GM23248 (cell line): Measurements from ENCODE around the gene WDR88. TPM values are rescaled to one million over a fixed set of nuclear protein-coding genes. Genes with fewer than 3 reads are reported as not detected.

Experiments
- DNase-seq: peaks from one replicate; pipeline ENCODE4 v3.0.0-alpha.2; 2015
- H2AFZ ChIP-seq: fragments of 200-600 bp; sonication (generic); 2 replicates; pipeline ENCODE4 v1.6.1; 2016; ENCODE audit warnings: antibody characterized with exemption
- H3F3A ChIP-seq: fragments of 200-600 bp; sonication (generic); 2 replicates; pipeline ENCODE4 v1.6.1; 2016; ENCODE audit warnings: mild to moderate bottlenecking, antibody characterized with exemption, mixed run types; ENCODE audit not compliant: insufficient read depth
- H3K27ac ChIP-seq: fragments of 200-600 bp; sonication (generic); 2 replicates; pipeline ENCODE4 v1.5.1; 2016; ENCODE audit warnings: mild to moderate bottlenecking
- H3K27me3 ChIP-seq: fragments of 200-600 bp; sonication (generic); replicated peaks from 2 replicates; pipeline ENCODE4 v1.6.1; 2016; ENCODE audit warnings: mild to moderate bottlenecking; ENCODE audit not compliant: insufficient read depth
- H3K36me3 ChIP-seq: fragments of 200-600 bp; sonication (generic); 2 replicates; pipeline ENCODE4 v1.6.1; 2016; ENCODE audit warnings: low read depth, mild to moderate bottlenecking
- H3K4me1 ChIP-seq: fragments of 200-600 bp; sonication (generic); 2 replicates; pipeline ENCODE4 v1.6.1; 2016; ENCODE audit warnings: mild to moderate bottlenecking; ENCODE audit not compliant: insufficient read depth
- H3K4me2 ChIP-seq: fragments of 200-600 bp; sonication (generic); one replicate; pipeline ENCODE4 v1.6.1; 2016; ENCODE audit warnings: mild to moderate bottlenecking; ENCODE audit not compliant: unreplicated experiment
- H3K4me3 ChIP-seq: fragments of 200-600 bp; sonication (generic); 2 replicates; pipeline ENCODE4 v1.5.1; 2016; ENCODE audit warnings: mild to moderate bottlenecking
- H3K79me2 ChIP-seq: fragments of 200-600 bp; sonication (generic); 2 replicates; pipeline ENCODE4 v1.6.1; 2016; ENCODE audit warnings: mild to moderate bottlenecking; ENCODE audit not compliant: insufficient read depth
- H3K9ac ChIP-seq: fragments of 200-600 bp; sonication (generic); 2 replicates; pipeline ENCODE4 v1.6.1; 2016; ENCODE audit warnings: mild to moderate bottlenecking
- H3K9me2 ChIP-seq: fragments of 200-600 bp; sonication (generic); 2 replicates; pipeline ENCODE4 v1.6.1; 2016; ENCODE audit warnings: mixed run types, mild to moderate bottlenecking, moderate library complexity; ENCODE audit not compliant: insufficient read depth
- H3K9me3 ChIP-seq: fragments of 200-600 bp; sonication (generic); one replicate; pipeline ENCODE4 v1.6.1; 2017; ENCODE audit warnings: low read depth
- H4K20me1 ChIP-seq: fragments of 200-600 bp; sonication (generic); 2 replicates; pipeline ENCODE4 v1.6.0; 2016; ENCODE audit not compliant: insufficient read depth
- EZH2 ChIP-seq: fragments of 200-600 bp; sonication (generic); IDR thresholded peaks from 2 replicates; pipeline ENCODE4 v1.6.1; 2018; ENCODE audit warnings: antibody characterized with exemption, mild to moderate bottlenecking; ENCODE audit not compliant: insufficient read depth, poor library complexity, severe bottlenecking
- EZH2phosphoT487 ChIP-seq: fragments of 200-600 bp; sonication (generic); IDR thresholded peaks from 2 replicates; pipeline ENCODE4 v1.6.1; 2018; ENCODE audit warnings: antibody characterized with exemption, moderate library complexity, mild to moderate bottlenecking, low read depth; ENCODE audit not compliant: insufficient read depth
- WGBS, 2 experiments: methylation state at CpG; one replicate each; pipeline ENCODE4 v1.1.6; 2015 to 2017; ENCODE audit warnings: low lambda C conversion rate in 2 of 2, low coverage in 1 of 2; ENCODE audit errors: missing lambda C conversion rate in 2 of 2; 5-methylcytosine and 5-hydroxymethylcytosine counted together
- in situ Hi-C: fragments of 300-500 bp; cut with MboI; formaldehyde crosslinking; loops from 2 replicates; pipeline ENCODE4 v1.15.0; 2020
- polyA plus RNA-seq: library from polyadenylated mRNA; unstranded; fragments of >200 nt; fragmentation: Nextera tagmentation; extraction: Ambion mirVana; gene quantifications from 2 replicates; pipeline ENCODE4 v1.2.1, GENCODE V29; 2016
- total RNA-seq: library from RNA; depleted of rRNA; stranded (reverse); fragments of >200 nt; shearing (Covaris generic); gene quantifications from 2 replicates; pipeline ENCODE4 v1.2.3, GENCODE V29; 2014

Gene WDR88
- total and polyA plus RNA-seq, 2 experiments from 2014 or later = 0.10 TPM; not detected in 1

- DNase-seq = no peak
- H3K79me2 ChIP-seq = no peaks in the 10 kb centered on the region
Observed at GRCh38 chr19:33206261-33207039, 74.5 kb downstream of the WDR88 start.

DNA sequence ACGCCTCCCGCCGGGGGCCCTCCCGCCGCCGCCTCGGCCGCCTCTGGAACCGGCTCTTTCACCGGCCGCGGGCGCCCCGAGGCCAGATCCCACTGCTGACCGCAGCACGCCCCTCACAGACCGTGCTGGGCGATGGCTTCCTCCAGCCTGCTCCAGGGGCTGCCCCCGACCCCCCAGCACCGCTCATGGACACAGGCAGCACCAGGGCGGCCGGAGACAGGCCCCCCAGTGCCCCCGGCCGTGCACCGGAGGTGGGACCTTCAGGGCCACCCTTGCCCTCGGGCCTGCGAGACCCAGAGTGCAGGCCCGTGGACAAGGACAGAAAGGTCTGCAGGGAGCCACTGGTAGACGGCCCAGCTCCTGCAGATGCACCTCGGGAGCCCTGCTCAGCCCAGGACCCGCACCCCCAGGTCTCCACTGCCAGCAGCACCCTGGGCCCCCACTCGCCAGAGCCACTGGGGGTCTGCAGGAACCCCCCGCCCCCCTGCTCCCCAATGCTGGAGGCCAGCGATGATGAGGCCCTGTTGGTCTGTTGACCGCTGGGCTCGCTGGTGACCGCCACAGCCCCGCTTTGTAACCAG, 75.2 kb downstream of the WDR88 start:
- 91 to 92% methylated on average over 23 to 30 of the region's 38 CpGs for WGBS, 2 experiments
- no peak overlapping the region for H3K27ac ChIP-seq

More at GRCh38 chr19:33206261-33207039, 74.5 kb downstream of the WDR88 start:
- H3K9ac ChIP-seq = no peak overlapping the region
- H3K4me1 ChIP-seq = no peaks in the 10 kb centered on the region
- TF ChIP-seq EZH2 = no peak
- TF ChIP-seq EZH2phosphoT487 = no peak
- H3K27me3 ChIP-seq = no peaks in the 10 kb centered on the region
- 93% methylated on average over 31 to 37 of the region's 38 CpGs for WGBS, 2 experiments
- H4K20me1 ChIP-seq = no peaks in the 10 kb centered on the region
- no peak overlapping the region for H2AFZ ChIP-seq
- no peak overlapping the region for H3K4me3 ChIP-seq
- no peaks in the 10 kb centered on the region for H3F3A ChIP-seq
- in situ Hi-C loops = no loop called here
- no peaks in the 10 kb centered on the region for H3K9me3 ChIP-seq
- no peaks in the 10 kb centered on the region for H3K36me3 ChIP-seq
- H3K27ac ChIP-seq = no peak overlapping the region
- no peak overlapping the region for H3K4me2 ChIP-seq
- no peaks in the 10 kb centered on the region for H3K9me2 ChIP-seq

DNA sequence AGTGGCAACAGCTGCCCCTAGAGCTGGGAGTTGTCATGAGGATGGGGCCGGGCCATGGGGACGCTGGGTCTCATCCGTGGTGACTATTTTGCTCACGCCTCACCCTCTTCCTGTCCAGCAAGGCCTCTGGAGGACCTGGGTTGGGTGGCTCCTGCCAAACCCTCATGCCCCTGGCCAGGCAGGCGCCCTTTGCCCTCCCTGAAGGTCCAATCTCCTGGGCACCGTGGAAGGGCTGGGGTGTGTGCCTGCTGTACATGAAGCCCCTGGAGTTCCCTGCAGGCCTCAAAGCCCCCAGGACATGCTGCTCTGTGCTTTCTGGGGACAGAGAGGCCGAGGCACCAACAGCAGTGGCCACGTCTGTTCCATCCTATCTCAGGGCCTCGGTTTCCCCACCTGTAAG, 76.0 kb downstream of the WDR88 start:
- Histone ChIP-seq H3K4me1 (no peaks in the 10 kb centered on the region), H3K27ac (no peak overlapping the region), H3F3A (no peaks in the 10 kb centered on the region), H3K4me2 (no peak overlapping the region), H3K4me3 (no peak overlapping the region), H3K27me3 (no peaks in the 10 kb centered on the region), H4K20me1 (no peaks in the 10 kb centered on the region), H3K36me3 (no peaks in the 10 kb centered on the region), H3K9me3 (no peaks in the 10 kb centered on the region), H3K79me2 (no peaks in the 10 kb centered on the region), H3K9ac (no peak overlapping the region), H2AFZ (no peak overlapping the region), H3K9me2 (no peaks in the 10 kb centered on the region)
- in situ Hi-C loops = no loop called here
- WGBS, 2 experiments = 95 to 98% methylated on average over 9 of the region's 9 CpGs
- no peak for DNase-seq
- no peak for TF ChIP-seq EZH2
- TF ChIP-seq EZH2phosphoT487 = no peak

More for the DNA sequence above, 75.2 kb downstream of the WDR88 start:
- no peaks in the 10 kb centered on the region for H4K20me1 ChIP-seq
- H3K4me1 ChIP-seq = no peaks in the 10 kb centered on the region
- in situ Hi-C loops = no loop called here
- H3F3A ChIP-seq = no peaks in the 10 kb centered on the region
- H3K4me3 ChIP-seq = no peak overlapping the region
- no peak overlapping the region for H2AFZ ChIP-seq
- no peaks in the 10 kb centered on the region for H3K27me3 ChIP-seq
- H3K9me3 ChIP-seq = no peaks in the 10 kb centered on the region
- no peak overlapping the region for H3K4me2 ChIP-seq
- TF ChIP-seq EZH2 (no peak), EZH2phosphoT487 (no peak)
- H3K9ac ChIP-seq = no peak overlapping the region
- DNase-seq = no peak
- H3K79me2 ChIP-seq = no peaks in the 10 kb centered on the region
- no peaks in the 10 kb centered on the region for H3K36me3 ChIP-seq
- no peaks in the 10 kb centered on the region for H3K9me2 ChIP-seq

DNA sequence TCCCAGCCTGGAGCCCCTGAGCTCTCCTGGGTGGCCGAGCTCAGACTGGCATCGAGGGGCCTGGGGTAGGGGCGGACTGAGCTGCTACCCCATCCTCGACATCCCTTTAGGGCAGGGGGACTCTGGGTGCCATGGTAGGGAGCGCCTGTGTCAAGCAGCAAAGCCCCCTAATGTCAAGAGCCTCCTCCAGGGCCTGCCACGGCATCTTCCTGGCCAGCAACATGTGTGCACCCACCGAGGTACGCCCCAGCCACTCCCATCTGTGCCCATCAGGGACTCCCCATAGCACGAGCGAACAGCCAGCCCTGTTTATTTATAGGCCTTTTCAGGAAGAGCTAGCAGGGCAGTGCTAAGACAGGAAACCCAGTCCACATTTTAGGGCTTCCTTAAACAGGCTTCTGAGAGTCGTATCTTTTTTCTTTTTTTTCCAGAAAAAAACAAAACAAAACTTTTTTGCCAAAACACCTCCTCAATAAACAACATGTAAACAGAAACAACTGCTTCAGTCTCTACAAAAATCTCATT, 76.5 kb downstream of the WDR88 start:
- H3K4me2 ChIP-seq = no peak overlapping the region
- 77% methylated on average over 11 of the region's 11 CpGs for WGBS, 2 experiments
- H3K9me2 ChIP-seq = no peaks in the 10 kb centered on the region
- no peak overlapping the region for H3K27ac ChIP-seq
- DNase-seq = no peak
- H3F3A ChIP-seq = no peaks in the 10 kb centered on the region
- in situ Hi-C loops = no loop called here
- no peak overlapping the region for H2AFZ ChIP-seq
- H3K27me3 ChIP-seq = no peaks in the 10 kb centered on the region
- H3K9ac ChIP-seq = no peak overlapping the region
- no peaks in the 10 kb centered on the region for H3K79me2 ChIP-seq
- H4K20me1 ChIP-seq = no peaks in the 10 kb centered on the region
- H3K9me3 ChIP-seq = no peaks in the 10 kb centered on the region
- no peaks in the 10 kb centered on the region for H3K36me3 ChIP-seq
- no peaks in the 10 kb centered on the region for H3K4me1 ChIP-seq
- TF ChIP-seq EZH2phosphoT487 (no peak), EZH2 (no peak)
- H3K4me3 ChIP-seq = no peak overlapping the region
